KMS-11 (cell line): ENCODE data around the gene KIF2A.
"Not testable (repeated sequence)": the region's sequence is repeated elsewhere in the genome, so short reads cannot be mapped to it uniquely, and the experiment has no call there.

Experiments
- H2AFZ ChIP-seq: fragments of 200-600 bp; sonication (generic); 2 replicates; pipeline ENCODE4 v1.6.1; 2016; ENCODE audit warnings: antibody characterized with exemption, mixed run types, low read depth
- H3K27ac ChIP-seq: fragments of 200-600 bp; sonication (generic); 2 replicates; pipeline ENCODE4 v1.6.1; 2016; ENCODE audit warnings: mild to moderate bottlenecking, mixed run types
- H3K27me3 ChIP-seq: fragments of 200-600 bp; sonication (generic); 2 replicates; pipeline ENCODE4 v1.6.1; 2017; ENCODE audit warnings: mild to moderate bottlenecking, low read depth, mixed run types, moderate library complexity; ENCODE audit not compliant: insufficient read depth
- H3K36me3 ChIP-seq: fragments of 200-600 bp; sonication (generic); 2 replicates; pipeline ENCODE4 v1.6.1; 2017; ENCODE audit warnings: mild to moderate bottlenecking, mixed run types; ENCODE audit not compliant: insufficient read depth
- H3K4me1 ChIP-seq: fragments of 200-600 bp; sonication (generic); 2 replicates; pipeline ENCODE4 v1.6.1; 2016; ENCODE audit warnings: mild to moderate bottlenecking, low read depth, mixed run types; ENCODE audit not compliant: poor library complexity, severe bottlenecking
- H3K4me2 ChIP-seq: fragments of 200-600 bp; sonication (generic); 2 replicates; pipeline ENCODE4 v1.7.0; 2016; ENCODE audit warnings: mild to moderate bottlenecking, mixed run types
- H3K4me3 ChIP-seq: fragments of 200-600 bp; sonication (generic); IDR thresholded peaks from 2 replicates; pipeline ENCODE4 v1.6.1; 2017; ENCODE audit warnings: low read depth, low read length, mixed read lengths; ENCODE audit not compliant: insufficient read depth
- H3K79me2 ChIP-seq: fragments of 200-600 bp; sonication (generic); 2 replicates; pipeline ENCODE4 v1.6.1; 2016; ENCODE audit warnings: low read depth, mixed run types; ENCODE audit not compliant: insufficient read depth
- H3K9ac ChIP-seq: fragments of 200-600 bp; sonication (generic); 2 replicates; pipeline ENCODE4 v1.6.1; 2016; ENCODE audit warnings: mild to moderate bottlenecking, mixed run types
- H4K20me1 ChIP-seq: fragments of 200-600 bp; sonication (generic); 2 replicates; pipeline ENCODE4 v1.6.1; 2016; ENCODE audit warnings: mild to moderate bottlenecking, mixed run types; ENCODE audit not compliant: insufficient read depth
- TF ChIP-seq, protein P1 (sequence below): fragments of 200-600 bp; sonication (generic); conservative IDR thresholded peaks from 2 replicates; pipeline ENCODE4 v1.6.1; 2017; ENCODE audit warnings: low read depth, mild to moderate bottlenecking, antibody characterized with exemption, low read length, moderate library complexity, mixed read lengths

The KIF2A gene

DNA sequence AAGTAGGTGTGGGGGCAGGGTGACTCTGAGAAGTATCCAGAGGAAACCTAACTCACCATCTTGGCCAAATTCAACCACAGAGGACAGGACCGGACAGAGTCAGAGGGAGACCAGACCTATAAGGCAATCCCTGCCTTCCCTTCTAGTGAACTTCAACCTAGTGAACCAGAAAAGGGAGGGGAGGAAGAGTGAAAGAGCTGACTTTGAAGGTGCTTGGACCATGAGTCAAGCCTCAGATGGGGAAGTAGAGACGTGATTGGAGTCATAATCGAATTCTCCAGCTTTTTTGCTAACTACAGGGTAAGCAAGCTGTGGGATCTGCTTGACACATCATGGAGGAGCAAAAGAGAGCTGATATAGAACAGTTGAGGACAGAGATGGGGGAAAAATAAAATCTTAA lies 18.8 kb upstream of the KIF2A start:
- H3K36me3 ChIP-seq, result no peaks in the 10 kb centered on the region
- no peaks in the 10 kb centered on the region for H3K4me1 ChIP-seq
- TF ChIP-seq, protein P1, sequence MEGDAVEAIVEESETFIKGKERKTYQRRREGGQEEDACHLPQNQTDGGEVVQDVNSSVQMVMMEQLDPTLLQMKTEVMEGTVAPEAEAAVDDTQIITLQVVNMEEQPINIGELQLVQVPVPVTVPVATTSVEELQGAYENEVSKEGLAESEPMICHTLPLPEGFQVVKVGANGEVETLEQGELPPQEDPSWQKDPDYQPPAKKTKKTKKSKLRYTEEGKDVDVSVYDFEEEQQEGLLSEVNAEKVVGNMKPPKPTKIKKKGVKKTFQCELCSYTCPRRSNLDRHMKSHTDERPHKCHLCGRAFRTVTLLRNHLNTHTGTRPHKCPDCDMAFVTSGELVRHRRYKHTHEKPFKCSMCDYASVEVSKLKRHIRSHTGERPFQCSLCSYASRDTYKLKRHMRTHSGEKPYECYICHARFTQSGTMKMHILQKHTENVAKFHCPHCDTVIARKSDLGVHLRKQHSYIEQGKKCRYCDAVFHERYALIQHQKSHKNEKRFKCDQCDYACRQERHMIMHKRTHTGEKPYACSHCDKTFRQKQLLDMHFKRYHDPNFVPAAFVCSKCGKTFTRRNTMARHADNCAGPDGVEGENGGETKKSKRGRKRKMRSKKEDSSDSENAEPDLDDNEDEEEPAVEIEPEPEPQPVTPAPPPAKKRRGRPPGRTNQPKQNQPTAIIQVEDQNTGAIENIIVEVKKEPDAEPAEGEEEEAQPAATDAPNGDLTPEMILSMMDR, result no peak
- H3K27me3 ChIP-seq, result no peaks in the 10 kb centered on the region
- no peak overlapping the region for H3K4me2 ChIP-seq
- H4K20me1 ChIP-seq, result no peaks in the 10 kb centered on the region
- no peak overlapping the region for H3K9ac ChIP-seq
- no peak overlapping the region for H2AFZ ChIP-seq
- no peak overlapping the region for H3K4me3 ChIP-seq
- H3K27ac ChIP-seq, result no peak overlapping the region
- no peaks in the 10 kb centered on the region for H3K79me2 ChIP-seq

DNA sequence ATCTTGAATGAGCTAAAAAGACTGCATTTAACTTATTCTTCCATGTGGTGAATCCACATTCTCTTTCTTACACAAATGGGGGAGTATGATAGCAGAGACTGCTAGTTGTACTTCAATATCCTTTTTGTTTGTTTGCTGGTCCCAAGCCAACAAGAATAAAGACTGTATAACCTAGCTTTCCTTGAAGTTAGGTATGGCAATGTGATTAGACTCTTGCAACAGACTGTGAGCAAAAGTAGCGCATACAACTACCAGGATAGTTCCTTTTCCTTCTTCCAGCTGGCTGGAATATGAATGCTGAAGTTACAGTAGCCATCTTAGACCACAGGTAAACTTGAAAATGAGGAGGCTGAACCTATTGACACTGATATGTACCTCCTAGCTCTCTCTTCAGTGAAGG lies 17.9 kb upstream of the KIF2A start:
- H3K36me3 ChIP-seq, result no peaks in the 10 kb centered on the region
- H3K4me1 ChIP-seq, result no peaks in the 10 kb centered on the region
- no peak overlapping the region for H2AFZ ChIP-seq
- H3K79me2 ChIP-seq, result no peaks in the 10 kb centered on the region
- H3K4me2 ChIP-seq, result no peak overlapping the region
- no peak overlapping the region for H3K4me3 ChIP-seq
- TF ChIP-seq, protein P1, result no peak
- no peaks in the 10 kb centered on the region for H3K27me3 ChIP-seq
- H3K9ac ChIP-seq, result no peak overlapping the region
- no peaks in the 10 kb centered on the region for H4K20me1 ChIP-seq
- H3K27ac ChIP-seq, result no peak overlapping the region

DNA sequence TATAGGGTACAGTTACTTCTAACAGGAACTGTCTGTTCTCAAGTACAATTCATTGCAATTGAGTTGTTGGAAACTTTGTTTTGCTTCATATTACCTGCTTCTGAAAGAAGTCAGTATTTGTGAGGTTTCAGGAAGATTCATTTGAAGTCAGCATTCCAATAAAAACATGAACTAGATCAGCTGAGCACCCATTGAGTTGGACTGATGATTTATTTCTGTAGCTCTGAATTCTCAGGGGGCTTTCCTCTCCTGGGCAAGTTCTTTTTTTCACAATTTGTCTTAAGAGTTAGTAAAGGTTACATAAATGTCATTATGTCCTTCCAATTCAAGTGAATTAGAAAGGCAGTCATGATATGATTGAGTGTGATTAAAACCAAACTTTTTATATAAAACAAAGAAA lies 16.2 kb upstream of the KIF2A start:
- H3K4me2 ChIP-seq, result no peak overlapping the region
- H4K20me1 ChIP-seq, result no peaks in the 10 kb centered on the region
- no peak overlapping the region for H3K27ac ChIP-seq
- no peaks in the 10 kb centered on the region for H3K36me3 ChIP-seq
- H3K4me1 ChIP-seq, result no peaks in the 10 kb centered on the region
- H3K4me3 ChIP-seq, result no peak overlapping the region
- H3K9ac ChIP-seq, result no peak overlapping the region
- TF ChIP-seq, protein P1, result no peak
- H3K27me3 ChIP-seq, result no peaks in the 10 kb centered on the region
- no peak overlapping the region for H2AFZ ChIP-seq
- no peaks in the 10 kb centered on the region for H3K79me2 ChIP-seq

DNA sequence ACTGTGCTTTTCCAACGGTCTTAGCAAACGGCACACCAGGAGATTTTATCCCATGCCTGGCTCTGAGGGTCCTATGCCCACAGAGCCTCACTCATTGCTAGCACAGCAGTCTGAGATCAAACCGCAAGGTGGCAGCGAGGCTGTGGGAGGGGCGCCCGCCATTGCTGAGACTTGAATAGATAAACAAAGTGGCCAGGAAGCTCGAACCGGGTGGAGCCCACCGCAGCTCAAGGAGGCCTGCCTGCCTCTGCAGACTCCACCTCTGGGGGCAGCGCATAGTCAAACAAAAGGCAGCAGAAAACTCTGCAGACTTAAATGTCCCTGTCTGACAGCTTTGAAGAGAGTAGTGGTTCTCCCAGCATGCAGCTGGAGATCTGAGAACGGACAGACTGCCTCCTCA lies 14.2 kb upstream of the KIF2A start:
- not testable (repeated sequence) for H3K4me3 ChIP-seq, H3K36me3 ChIP-seq, H3K9ac ChIP-seq, H3K27ac ChIP-seq, H2AFZ ChIP-seq, H4K20me1 ChIP-seq, H3K79me2 ChIP-seq, H3K4me1 ChIP-seq, H3K27me3 ChIP-seq, H3K4me2 ChIP-seq

DNA sequence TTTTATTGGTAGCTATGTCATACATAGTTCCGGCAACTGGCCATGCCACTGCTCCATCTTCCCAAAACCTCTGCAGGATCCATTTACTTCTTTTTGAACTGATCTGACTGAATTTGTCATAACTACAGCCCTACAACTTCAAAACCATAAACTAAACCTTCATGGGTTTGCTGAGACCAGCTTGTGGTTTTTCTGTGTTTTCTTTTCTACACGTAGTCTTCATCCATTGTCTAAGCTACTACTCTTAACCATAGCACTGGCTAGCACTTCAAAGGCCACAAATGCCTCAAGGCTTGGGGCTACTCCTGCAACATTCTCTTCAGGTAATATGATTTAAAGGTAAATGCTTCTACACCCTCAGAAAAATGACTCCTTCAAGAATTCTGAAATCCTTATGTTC lies 9.0 kb upstream of the KIF2A start:
- no peak overlapping the region for H3K4me2 ChIP-seq
- H4K20me1 ChIP-seq, result no peaks in the 10 kb centered on the region
- H3K36me3 ChIP-seq, result no peaks in the 10 kb centered on the region
- peaks cover 13% of the 10 kb centered on the region for H3K4me1 ChIP-seq
- no peak overlapping the region for H3K27ac ChIP-seq
- no peak overlapping the region for H3K9ac ChIP-seq
- TF ChIP-seq, protein P1, result no peak
- no peaks in the 10 kb centered on the region for H3K27me3 ChIP-seq
- H3K79me2 ChIP-seq, result no peaks in the 10 kb centered on the region
- H3K4me3 ChIP-seq, result no peak overlapping the region
- H2AFZ ChIP-seq, result 0 out of 2 replicates have a peak overlapping the region, but pooled peaks have one; percentile 7
